A549 (cell line): ENCODE results near the gene TUG1. TPM values are rescaled to one million over a fixed set of nuclear protein-coding genes. Genes with fewer than 3 reads are reported as not detected.

Source experiments
- ATAC-seq, 2 experiments: fragments of 200-7000 bp in 1 of 2; fragments of >200 bp in 1 of 2; cut with Nextera tagmentation in 1 of 2; cut with Tn5 transposase in 1 of 2; 3 replicates each; pipeline versions ENCODE4 v1.8.0 to v1.9.1; 2018 to 2020; ENCODE audit warnings: mild to moderate bottlenecking in 1 of 2, moderate library complexity in 1 of 2
- CTCF ChIA-PET: fragments of 300-600 bp; sonication (Branson Sonifier 250); formaldehyde crosslinking; extraction: SDS; loops from one replicate; lab custom pipeline; 2021; ENCODE audit warnings: antibody characterized with exemption, inconsistent platforms; lab: Yijun Ruan, JAX
- POLR2A ChIA-PET: fragments of 350-600 bp; formaldehyde crosslinking; extraction: SDS; loops from one replicate; lab custom pipeline; 2021; ENCODE audit warnings: antibody characterized with exemption, inconsistent platforms; lab: Yijun Ruan, JAX
- DNase-seq, 2 experiments: peaks; one replicate each; pipeline versions ENCODE4 v3.0.0 to v3.0.0-alpha.2; 2011 to 2016; ENCODE audit warnings: low read depth in 1 of 2, low spot score in 1 of 2
- FAIRE-seq: peaks from 2 replicates; lab custom pipeline; 2011; peaks lifted over from hg19 to GRCh38; lab: Jason Lieb, UNC
- H3K27ac ChIP-seq, 2 experiments: fragments of >200 bp; sonication (Bioruptor Twin); formaldehyde crosslinking; 3 replicates each; pipeline ENCODE4 v1.5.1; 2016 to 2017
- H3K4me1 ChIP-seq: fragments of >200 bp; sonication (Bioruptor Twin); formaldehyde crosslinking; 3 replicates; pipeline ENCODE4 v1.6.1; 2016
- H3K4me2 ChIP-seq: fragments of >200 bp; sonication (Bioruptor Twin); formaldehyde crosslinking; 3 replicates; pipeline ENCODE4 v1.6.1; 2016
- H3K4me3 ChIP-seq: fragments of >200 bp; sonication (Bioruptor Twin); formaldehyde crosslinking; 3 replicates; pipeline ENCODE4 v1.5.1; 2016
- H3K9me3 ChIP-seq: fragments of >200 bp; sonication (Bioruptor Twin); formaldehyde crosslinking; 3 replicates; pipeline ENCODE4 v1.6.1; 2016
- CEBPB ChIP-seq, 2 experiments: fragments of >200 bp in 1 of 2; sonication (Bioruptor Twin) in 1 of 2; formaldehyde crosslinking in 1 of 2; IDR thresholded peaks; 2 replicates each; pipeline ENCODE4 v1.6.1; 2012 to 2016
- CHD2 ChIP-seq: fragments of 150-350 bp; IDR thresholded peaks from 2 replicates; pipeline ENCODE4 v1.6.1; 2014; ENCODE audit warnings: low read length; ENCODE audit not compliant: partially characterized antibody
- CHD4 ChIP-seq: fragments of 200-600 bp; sonication (generic); IDR thresholded peaks from 2 replicates; pipeline ENCODE4 v1.6.1; 2016; ENCODE audit warnings: antibody characterized with exemption, mild to moderate bottlenecking, borderline replicate concordance
- EHF ChIP-seq: fragments of 250-450 bp; sonication (Bioruptor Pico); IDR thresholded peaks from 2 replicates; pipeline ENCODE4 v1.5.0; 2020; ENCODE audit warnings: mild to moderate bottlenecking
- EHMT2 ChIP-seq: fragments of 200-600 bp; sonication (generic); IDR thresholded peaks from 2 replicates; pipeline ENCODE4 v1.6.1; 2016; ENCODE audit warnings: antibody characterized with exemption, low read depth, mild to moderate bottlenecking, moderate library complexity
- FOXS1 ChIP-seq: fragments of 250-450 bp; sonication (Bioruptor Pico); IDR thresholded peaks from 2 replicates; pipeline ENCODE4 v1.5.0; 2020; ENCODE audit warnings: mild to moderate bottlenecking, moderate library complexity
- HDAC2 ChIP-seq: fragments of 200-600 bp; sonication (generic); IDR thresholded peaks from 2 replicates; pipeline ENCODE4 v1.6.1; 2016
- HEYL ChIP-seq: fragments of 250-450 bp; sonication (Bioruptor Pico); IDR thresholded peaks from 2 replicates; pipeline ENCODE4 v1.8.0; 2021; ENCODE audit warnings: mild to moderate bottlenecking, moderate library complexity
- HOXB13 ChIP-seq: fragments of 250-450 bp; sonication (Bioruptor Pico); IDR thresholded peaks from 2 replicates; pipeline ENCODE4 v1.5.0; 2020; ENCODE audit warnings: low read depth, mild to moderate bottlenecking, moderate library complexity
- JUNB ChIP-seq: fragments of >200 bp; sonication (Bioruptor Twin); formaldehyde crosslinking; IDR thresholded peaks from 2 replicates; pipeline ENCODE4 v1.6.1; 2016
- KDM1A ChIP-seq: fragments of 200-600 bp; sonication (generic); IDR thresholded peaks from 2 replicates; pipeline ENCODE4 v1.6.1; 2016; ENCODE audit warnings: low read depth, mild to moderate bottlenecking
- KDM5A ChIP-seq: fragments of 200-600 bp; sonication (generic); IDR thresholded peaks from 2 replicates; pipeline ENCODE4 v1.6.1; 2016; ENCODE audit warnings: antibody characterized with exemption, mild to moderate bottlenecking
- MYC ChIP-seq: IDR thresholded peaks from 2 replicates; pipeline ENCODE4 v1.6.1; 2012; ENCODE audit warnings: mild to moderate bottlenecking, inconsistent platforms, low read length, improper control_type of control experiment, borderline replicate concordance
- POLR2A ChIP-seq: IDR thresholded peaks from 2 replicates; pipeline ENCODE4 v1.6.1; 2012; ENCODE audit warnings: mild to moderate bottlenecking, low read length
- RAD21 ChIP-seq, 2 experiments: fragments of >200 bp in 1 of 2; sonication (Bioruptor Twin) in 1 of 2; formaldehyde crosslinking in 1 of 2; IDR thresholded peaks in 1 of 2; conservative IDR thresholded peaks in 1 of 2; 2 replicates in 1 of 2; 3 replicates in 1 of 2; pipeline ENCODE4 v1.6.1; 2012 to 2018; ENCODE audit warnings: inconsistent platforms in 1 of 2
- RARB ChIP-seq: fragments of 250-450 bp; sonication (Bioruptor Pico); IDR thresholded peaks from 2 replicates; pipeline ENCODE4 v1.8.0; 2021; ENCODE audit warnings: mild to moderate bottlenecking, moderate library complexity
- RCOR1 ChIP-seq: fragments of 150-350 bp; IDR thresholded peaks from 2 replicates; pipeline ENCODE4 v1.6.1; 2014; ENCODE audit warnings: antibody characterized with exemption, low read length, low read depth
- SMC3 ChIP-seq: fragments of >200 bp; sonication (Bioruptor Twin); formaldehyde crosslinking; IDR thresholded peaks from 3 replicates; pipeline ENCODE4 v1.6.1; 2018; ENCODE audit warnings: inconsistent platforms
- TFCP2L1 ChIP-seq: fragments of 250-450 bp; sonication (Bioruptor Pico); IDR thresholded peaks from 2 replicates; pipeline ENCODE4 v1.5.0; 2021; ENCODE audit warnings: mild to moderate bottlenecking
- ZSCAN20 ChIP-seq: fragments of 250-450 bp; sonication (Bioruptor Pico); IDR thresholded peaks from 2 replicates; pipeline ENCODE4 v1.8.0; 2022; ENCODE audit warnings: mild to moderate bottlenecking, moderate library complexity
- WGBS: methylation state at CpG from one replicate; pipeline ENCODE4 v1.1.6; 2017; ENCODE audit errors: missing lambda C conversion rate; 5-methylcytosine and 5-hydroxymethylcytosine counted together
- polyA plus RNA-seq, 4 experiments: library from polyadenylated mRNA; depleted of rRNA in 3 of 4; stranded (reverse); fragments of >200 nt; fragmentation: RNase III in 1 of 4; extraction: RNeasy Plus Mini Kit Qiagen cat#74134 plus additional on column Dnase treatment in 1 of 4; gene quantifications; 2 replicates in 3 of 4; 3 replicates in 1 of 4; pipeline ENCODE4 v1.2.3, GENCODE V29; 2011 to 2017
- TF ChIP-seq, protein P1 (sequence below): fragments of >200 bp; sonication (Bioruptor Twin); formaldehyde crosslinking; IDR thresholded peaks from 3 replicates; pipeline ENCODE4 v1.5.1; 2016
- TF ChIP-seq, protein P2 (sequence below): fragments of 200-600 bp; sonication (generic); IDR thresholded peaks from 2 replicates; pipeline ENCODE4 v1.6.1; 2016; ENCODE audit warnings: antibody characterized with exemption, mild to moderate bottlenecking, moderate library complexity
- TF ChIP-seq, protein P3 (sequence below): IDR thresholded peaks from 2 replicates; pipeline ENCODE4 v1.6.1; 2012

Gene TUG1
- polyA plus RNA-seq, 2 of the 4 experiments (the other 2 are of a cell fraction) = 29.9 to 104 TPM

DNA sequence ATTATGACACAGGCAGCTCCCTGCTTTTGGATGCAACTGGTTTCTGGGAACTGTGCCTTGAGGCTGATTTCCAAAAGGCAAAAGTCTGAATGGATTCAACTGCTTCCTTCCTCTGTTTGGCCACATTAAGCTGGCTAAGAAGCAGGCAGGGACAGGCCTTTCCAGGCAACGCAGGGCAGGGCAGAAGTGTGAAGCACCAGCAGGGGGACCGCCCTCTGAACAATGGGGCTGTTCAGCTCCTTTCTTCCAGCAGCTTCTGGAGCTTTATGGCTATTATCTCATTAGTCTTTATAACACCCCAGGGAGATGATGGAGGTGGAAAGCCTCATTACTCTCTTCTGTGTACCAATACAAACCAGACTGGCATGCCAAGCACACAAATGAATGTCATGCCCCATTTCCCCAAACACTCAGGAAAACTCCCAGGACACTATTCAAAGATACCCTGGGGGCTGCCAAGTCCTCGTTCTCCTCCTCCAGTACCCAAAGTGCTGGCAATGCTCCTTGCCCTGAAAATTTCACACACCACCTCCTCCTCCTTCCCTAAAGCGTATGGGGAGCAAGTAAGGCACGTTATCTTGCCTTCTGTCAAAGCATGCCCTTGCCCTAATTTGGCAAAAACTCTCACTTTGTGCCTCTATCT lies 21.8 kb upstream of the TUG1 start (continued):
- no peak for TF ChIP-seq EHF (CRISPR knock-in tag)
- TF ChIP-seq POLR2A = no peak
- TF ChIP-seq CHD4 = no peak
- no peak for TF ChIP-seq TFCP2L1 (CRISPR knock-in tag)
- TF ChIP-seq CEBPB (IDR thresholded peaks at IDR 0.05) = no peak
- no peak for TF ChIP-seq CHD2

DNA sequence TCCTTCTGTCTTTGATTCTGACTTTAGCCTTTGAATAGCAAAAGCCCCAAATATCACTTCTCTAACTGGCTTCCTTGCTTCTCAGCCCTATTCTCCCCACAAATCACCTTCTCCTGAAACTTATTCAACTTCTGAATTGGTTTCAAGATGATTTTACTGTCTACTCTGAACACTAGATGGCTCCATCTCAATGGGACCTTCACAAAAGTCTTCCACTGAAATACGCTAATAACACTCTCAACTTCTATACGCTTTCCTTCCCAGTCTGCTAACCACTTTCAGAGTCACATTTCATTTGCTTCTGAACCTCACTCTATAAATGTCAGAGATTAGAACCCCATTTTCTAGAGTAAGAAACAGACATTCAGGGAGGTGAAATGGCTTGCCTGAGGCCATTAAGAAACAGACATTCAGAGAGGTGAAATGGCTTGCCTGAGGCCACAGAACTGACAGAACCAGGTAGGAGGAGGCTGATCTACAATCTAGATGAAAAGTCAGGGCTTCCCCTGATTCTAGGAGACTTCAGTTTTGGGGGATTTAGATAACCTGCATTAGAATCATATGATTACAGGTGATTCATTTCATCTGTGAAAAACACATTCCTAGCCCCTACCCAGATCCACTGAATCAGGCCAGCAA lies 21.1 kb upstream of the TUG1 start:
- Histone ChIP-seq H3K4me1 (no peaks in the 10 kb centered on the region), H3K4me3 (no peak overlapping the region), H3K27ac (no peak overlapping the region), H3K9me3 (no peaks in the 10 kb centered on the region), H3K4me2 (no peak overlapping the region)
- WGBS = 82% methylated on average over 2 of the region's 2 CpGs
- ChIA-PET CTCF (interaction anchor here (0.9 to 3.5 kb wide), 7 partner anchors 20 to 200 kb away, joined by 3 to 16 read pairs (median 4); partner anchors contain the start of genes MORC2 and TUG1), POLR2A (no interaction called here)
- ATAC-seq = peak; percentile 50 to 53; a peak in 2 of 6 replicates
- peak in 1 of 2 experiments; percentile 46 for DNase-seq
- TF ChIP-seq, protein P1, sequence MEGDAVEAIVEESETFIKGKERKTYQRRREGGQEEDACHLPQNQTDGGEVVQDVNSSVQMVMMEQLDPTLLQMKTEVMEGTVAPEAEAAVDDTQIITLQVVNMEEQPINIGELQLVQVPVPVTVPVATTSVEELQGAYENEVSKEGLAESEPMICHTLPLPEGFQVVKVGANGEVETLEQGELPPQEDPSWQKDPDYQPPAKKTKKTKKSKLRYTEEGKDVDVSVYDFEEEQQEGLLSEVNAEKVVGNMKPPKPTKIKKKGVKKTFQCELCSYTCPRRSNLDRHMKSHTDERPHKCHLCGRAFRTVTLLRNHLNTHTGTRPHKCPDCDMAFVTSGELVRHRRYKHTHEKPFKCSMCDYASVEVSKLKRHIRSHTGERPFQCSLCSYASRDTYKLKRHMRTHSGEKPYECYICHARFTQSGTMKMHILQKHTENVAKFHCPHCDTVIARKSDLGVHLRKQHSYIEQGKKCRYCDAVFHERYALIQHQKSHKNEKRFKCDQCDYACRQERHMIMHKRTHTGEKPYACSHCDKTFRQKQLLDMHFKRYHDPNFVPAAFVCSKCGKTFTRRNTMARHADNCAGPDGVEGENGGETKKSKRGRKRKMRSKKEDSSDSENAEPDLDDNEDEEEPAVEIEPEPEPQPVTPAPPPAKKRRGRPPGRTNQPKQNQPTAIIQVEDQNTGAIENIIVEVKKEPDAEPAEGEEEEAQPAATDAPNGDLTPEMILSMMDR = peak; percentile 59
- TF ChIP-seq RAD21 (conservative IDR thresholded peaks at IDR 0.05 in 1 of 2, IDR thresholded peaks at IDR 0.05 in 1 of 2) (peak; percentile 57 to 67; a peak in 4 of 5 replicates), HOXB13 (CRISPR knock-in tag) (no peak), SMC3 (peak; percentile 66)
- FAIRE-seq = no peak

DNA sequence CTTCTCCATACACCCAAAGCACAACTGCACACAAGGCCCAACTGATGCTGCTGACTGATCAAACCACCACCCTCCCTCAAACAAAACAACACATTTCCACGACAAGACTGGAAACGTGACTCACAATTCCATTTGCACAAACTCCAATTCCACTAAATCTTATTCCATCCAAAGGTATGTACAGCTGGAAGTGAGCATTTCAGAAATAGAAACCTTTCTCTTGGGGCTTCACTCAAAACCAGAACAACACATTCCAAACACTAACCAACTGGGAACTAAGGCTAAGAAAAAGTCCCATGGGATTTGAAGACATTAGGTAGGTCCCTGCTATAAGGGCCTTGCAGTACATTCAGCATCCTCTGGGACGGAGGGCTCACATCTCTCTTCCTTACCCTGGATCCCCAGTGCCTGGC lies 20.1 kb upstream of the TUG1 start:
- no peaks in the 10 kb centered on the region for H3K9me3 ChIP-seq
- no peak overlapping the region for H3K4me2 ChIP-seq
- no peak overlapping the region for H3K27ac ChIP-seq
- FAIRE-seq = no peak
- peak; percentile 62 to 66; a peak in 5 of 6 replicates for ATAC-seq
- POLR2A ChIA-PET = interaction anchor here (1.9 kb wide), 1 partner anchor 136 kb away, joined by 5 read pairs; no protein-coding TSS in a partner anchor
- peak in 1 of 2 experiments; percentile 8 for DNase-seq
- TF ChIP-seq, protein P2, sequence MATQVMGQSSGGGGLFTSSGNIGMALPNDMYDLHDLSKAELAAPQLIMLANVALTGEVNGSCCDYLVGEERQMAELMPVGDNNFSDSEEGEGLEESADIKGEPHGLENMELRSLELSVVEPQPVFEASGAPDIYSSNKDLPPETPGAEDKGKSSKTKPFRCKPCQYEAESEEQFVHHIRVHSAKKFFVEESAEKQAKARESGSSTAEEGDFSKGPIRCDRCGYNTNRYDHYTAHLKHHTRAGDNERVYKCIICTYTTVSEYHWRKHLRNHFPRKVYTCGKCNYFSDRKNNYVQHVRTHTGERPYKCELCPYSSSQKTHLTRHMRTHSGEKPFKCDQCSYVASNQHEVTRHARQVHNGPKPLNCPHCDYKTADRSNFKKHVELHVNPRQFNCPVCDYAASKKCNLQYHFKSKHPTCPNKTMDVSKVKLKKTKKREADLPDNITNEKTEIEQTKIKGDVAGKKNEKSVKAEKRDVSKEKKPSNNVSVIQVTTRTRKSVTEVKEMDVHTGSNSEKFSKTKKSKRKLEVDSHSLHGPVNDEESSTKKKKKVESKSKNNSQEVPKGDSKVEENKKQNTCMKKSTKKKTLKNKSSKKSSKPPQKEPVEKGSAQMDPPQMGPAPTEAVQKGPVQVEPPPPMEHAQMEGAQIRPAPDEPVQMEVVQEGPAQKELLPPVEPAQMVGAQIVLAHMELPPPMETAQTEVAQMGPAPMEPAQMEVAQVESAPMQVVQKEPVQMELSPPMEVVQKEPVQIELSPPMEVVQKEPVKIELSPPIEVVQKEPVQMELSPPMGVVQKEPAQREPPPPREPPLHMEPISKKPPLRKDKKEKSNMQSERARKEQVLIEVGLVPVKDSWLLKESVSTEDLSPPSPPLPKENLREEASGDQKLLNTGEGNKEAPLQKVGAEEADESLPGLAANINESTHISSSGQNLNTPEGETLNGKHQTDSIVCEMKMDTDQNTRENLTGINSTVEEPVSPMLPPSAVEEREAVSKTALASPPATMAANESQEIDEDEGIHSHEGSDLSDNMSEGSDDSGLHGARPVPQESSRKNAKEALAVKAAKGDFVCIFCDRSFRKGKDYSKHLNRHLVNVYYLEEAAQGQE = no peak
- TF ChIP-seq JUNB (no peak), ZSCAN20 (CRISPR knock-in tag) (no peak), MYC (no peak), RCOR1 (no peak), HDAC2 (no peak), RAD21 (conservative IDR thresholded peaks at IDR 0.05 in 1 of 2, IDR thresholded peaks at IDR 0.05 in 1 of 2) (no peak), FOXS1 (no peak), KDM5A (no peak), HEYL (CRISPR knock-in tag) (no peak), KDM1A (no peak), EHMT2 (no peak), RARB (CRISPR knock-in tag) (no peak)
- TF ChIP-seq, protein P3, sequence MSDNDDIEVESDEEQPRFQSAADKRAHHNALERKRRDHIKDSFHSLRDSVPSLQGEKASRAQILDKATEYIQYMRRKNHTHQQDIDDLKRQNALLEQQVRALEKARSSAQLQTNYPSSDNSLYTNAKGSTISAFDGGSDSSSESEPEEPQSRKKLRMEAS = no peak
- WGBS = 83% methylated on average over 2 of the region's 3 CpGs
- no peak overlapping the region for H3K4me3 ChIP-seq
- CTCF ChIA-PET = interaction anchor here (0.7 to 1.8 kb wide), 6 partner anchors 20 to 199 kb away, joined by 3 to 14 read pairs (median 4); partner anchors contain the start of genes MORC2 and TUG1
- H3K4me1 ChIP-seq = no peaks in the 10 kb centered on the region
